DMS114 treated with DMSO at 0.1 percent for 48 hours (cell line): ENCODE results near the gene ZNF215.
"Not testable (repeated sequence)": the region's sequence is repeated elsewhere in the genome, so short reads cannot be mapped to it uniquely, and the experiment has no call there.

Source experiments
- DNase-seq: peaks from one replicate; lab custom pipeline; 2025; ENCODE audit not compliant: unreplicated experiment; lab: John Stamatoyannopoulos, UW

ZNF215 gene

DNA sequence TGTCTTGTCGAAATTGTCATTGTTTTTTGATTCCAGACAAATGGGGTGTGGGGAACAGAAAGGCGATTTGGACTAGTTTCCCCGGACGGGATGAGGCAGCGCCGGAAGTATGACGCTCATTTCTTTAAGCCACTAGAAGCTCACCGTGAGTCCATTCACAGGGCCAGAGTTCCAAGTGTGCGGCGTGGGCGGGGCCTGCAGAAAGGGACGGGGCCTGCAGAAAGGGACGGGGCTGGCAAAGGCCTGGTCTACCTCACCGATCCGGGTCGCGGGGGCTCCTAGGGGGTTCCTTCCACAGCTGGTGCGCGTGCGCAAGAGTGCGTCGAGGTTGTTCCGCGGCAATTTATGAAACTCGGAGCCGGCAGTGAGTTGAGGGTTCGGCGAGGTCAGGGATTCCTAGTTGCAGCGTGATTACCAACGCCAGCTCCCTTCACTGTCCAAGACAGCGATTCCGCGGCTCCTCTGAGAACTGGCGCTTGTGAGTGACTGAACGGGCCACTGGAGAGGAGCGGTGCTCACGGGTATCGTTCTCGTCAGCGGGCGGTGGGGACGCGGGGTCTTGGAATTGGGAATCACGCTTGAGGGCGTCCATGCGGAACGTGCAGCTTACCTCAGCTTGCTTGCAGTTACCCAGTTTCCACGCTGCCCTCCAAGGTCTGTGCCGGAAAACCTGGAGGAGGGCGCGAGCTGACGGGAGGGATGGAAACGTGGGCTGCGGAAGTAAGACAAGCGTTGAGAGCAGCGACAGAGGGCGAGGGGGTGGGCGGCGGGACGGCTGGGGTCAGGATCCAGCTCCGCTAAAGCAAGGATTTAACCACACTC, at the start of gene ZNF215:
Gene ZNF215, plus strand, starts transcription at position 219 of the 822 bp plus-strand sequence. CDS start 5,847 bp downstream, outside the sequence.
- DNase-seq, result peak; percentile 33

GRCh38 chr11:6876914-6877313, 49.3 kb upstream of the ZNF215 start:
- DNase-seq, result no peak

- no peak for DNase-seq
Observed at GRCh38 chr11:6882751-6883150, 43.5 kb upstream of the ZNF215 start.

DNA sequence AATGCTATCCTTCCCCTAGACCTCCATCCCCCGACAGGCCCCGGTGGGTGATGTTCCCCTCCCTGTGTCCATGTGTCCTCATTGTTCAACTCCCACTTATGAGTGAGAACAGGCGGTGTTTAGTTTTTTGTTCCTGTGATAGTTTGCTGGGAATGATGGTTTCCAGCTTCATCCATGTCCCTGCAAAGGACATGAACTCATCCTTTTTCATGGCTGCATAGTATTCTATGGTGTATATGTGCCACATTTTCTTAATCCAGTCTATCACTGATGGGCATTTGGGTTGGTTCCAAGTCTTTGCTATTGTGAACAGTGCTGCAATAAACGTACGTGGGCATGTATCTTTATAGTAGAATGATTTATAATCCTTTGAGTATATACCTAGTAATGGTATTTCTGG, 38.5 kb upstream of the ZNF215 start:
- DNase-seq, result not testable (repeated sequence)

- DNase-seq, result no peak
Observed at GRCh38 chr11:6888830-6889229, 37.4 kb upstream of the ZNF215 start.

GRCh38 chr11:6889835-6890234, 36.4 kb upstream of the ZNF215 start:
- no peak for DNase-seq

GRCh38 chr11:6892400-6892799, 33.8 kb upstream of the ZNF215 start, which contains the start of gene OR2D2:
OR2D2 (minus strand) TSS chr11:6892500; CDS start chr11:6892500, 0 bp downstream.
- DNase-seq, result no peak

DNA sequence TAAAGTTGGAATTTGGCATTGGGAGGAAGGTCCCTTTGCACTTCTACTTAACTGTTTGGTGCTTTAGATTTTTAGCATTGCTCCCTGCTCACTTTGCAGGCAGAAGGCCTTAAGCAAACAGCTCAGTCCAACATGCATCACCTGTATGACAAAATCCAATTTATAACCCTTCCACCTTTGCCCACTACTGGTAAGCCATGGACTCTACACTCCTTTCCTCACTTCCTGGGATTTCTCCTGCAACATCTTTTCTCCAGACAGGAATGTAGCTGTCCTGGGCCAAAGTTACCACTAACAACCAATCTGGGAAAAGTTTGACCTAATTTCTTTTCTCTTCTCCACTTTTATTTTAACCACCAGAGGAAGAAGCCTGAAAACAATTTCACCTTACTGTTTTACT, 32.1 kb upstream of the ZNF215 start:
- DNase-seq, result no peak

- no peak for DNase-seq
Observed at GRCh38 chr11:6895010-6895409, 31.2 kb upstream of the ZNF215 start.

GRCh38 chr11:6898911-6899310, 27.3 kb upstream of the ZNF215 start:
- DNase-seq, result no peak

GRCh38 chr11:6900327-6900999, 25.8 kb upstream of the ZNF215 start:
- no peak for DNase-seq

GRCh38 chr11:6904804-6905203, 21.4 kb upstream of the ZNF215 start:
- not testable (repeated sequence) for DNase-seq

- no peak for DNase-seq
Observed at GRCh38 chr11:6911378-6911777, 14.8 kb upstream of the ZNF215 start.

GRCh38 chr11:6911948-6912347, 14.3 kb upstream of the ZNF215 start:
- no peak for DNase-seq

DNA sequence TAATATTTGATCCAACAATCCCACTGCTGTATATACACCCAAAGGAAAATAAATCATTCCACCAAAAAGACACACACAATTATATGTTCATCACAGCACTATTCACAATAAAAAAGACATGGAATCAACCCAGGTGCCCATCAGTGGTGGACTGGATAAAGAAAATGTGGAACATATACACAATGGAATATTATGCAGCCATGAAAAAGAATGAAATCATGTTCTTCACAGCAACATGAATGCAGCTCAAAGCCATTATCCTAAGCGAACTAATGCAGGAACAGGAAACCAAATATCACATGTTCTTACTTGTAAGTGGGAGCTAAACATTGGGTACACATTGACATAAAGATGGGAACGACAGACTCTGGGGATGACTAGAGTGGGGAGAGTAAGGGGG, 6.5 kb upstream of the ZNF215 start:
- DNase-seq, result no peak

DNA sequence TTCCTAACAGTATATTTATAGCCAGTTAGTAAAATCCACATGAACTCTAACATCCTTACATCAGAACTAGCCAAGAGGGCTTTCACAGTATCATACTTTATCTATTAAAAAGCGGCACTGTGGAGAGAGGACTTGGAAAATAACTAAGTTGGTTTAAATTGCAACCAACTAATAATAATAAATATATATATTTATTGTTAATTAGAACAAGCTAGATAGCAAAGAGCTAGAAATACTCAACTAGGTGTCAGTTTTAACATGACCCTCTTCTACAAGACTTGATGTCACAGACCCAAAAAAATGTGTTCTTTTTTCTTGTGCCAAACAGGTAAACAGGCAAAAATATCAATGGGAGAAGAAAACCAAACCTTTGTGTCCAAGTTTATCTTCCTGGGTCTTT, 5.5 kb upstream of the ZNF215 start, which contains the start of gene OR2D3:
Gene OR2D3, plus strand, starts transcription at position 301 of the 400 bp plus-strand sequence. Its CDS starts 0 bp downstream, at position 301.
- DNase-seq, result no peak

- no peak for DNase-seq
Observed at GRCh38 chr11:6925007-6925577, 1.1 kb upstream of the ZNF215 start.

- DNase-seq, result no peak
Observed at GRCh38 chr11:6925636-6926207, 504 bp upstream of the ZNF215 start.

GRCh38 chr11:6927030-6927617, 898 bp downstream of the ZNF215 start:
- DNase-seq, result no peak

DNA sequence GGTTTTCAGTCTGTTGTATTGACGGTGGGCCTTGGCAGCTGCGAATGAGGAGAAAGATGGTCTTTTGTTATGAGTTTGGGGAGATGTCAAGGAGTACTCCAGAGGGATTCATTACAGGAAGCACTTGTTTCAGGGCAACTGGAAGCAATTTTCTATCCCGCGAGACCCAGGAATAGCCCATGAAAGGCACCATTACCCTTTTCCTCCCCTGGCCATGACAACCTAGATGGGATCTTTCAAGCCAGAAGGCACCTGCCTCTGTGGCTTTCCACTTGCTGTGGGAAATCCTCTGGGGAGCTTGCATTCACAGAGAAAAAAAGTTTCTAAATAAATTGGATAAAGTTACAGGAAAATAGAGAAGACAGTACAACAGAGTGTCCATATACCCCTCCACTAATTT, 2.7 kb downstream of the ZNF215 start:
- DNase-seq, result no peak

DNA sequence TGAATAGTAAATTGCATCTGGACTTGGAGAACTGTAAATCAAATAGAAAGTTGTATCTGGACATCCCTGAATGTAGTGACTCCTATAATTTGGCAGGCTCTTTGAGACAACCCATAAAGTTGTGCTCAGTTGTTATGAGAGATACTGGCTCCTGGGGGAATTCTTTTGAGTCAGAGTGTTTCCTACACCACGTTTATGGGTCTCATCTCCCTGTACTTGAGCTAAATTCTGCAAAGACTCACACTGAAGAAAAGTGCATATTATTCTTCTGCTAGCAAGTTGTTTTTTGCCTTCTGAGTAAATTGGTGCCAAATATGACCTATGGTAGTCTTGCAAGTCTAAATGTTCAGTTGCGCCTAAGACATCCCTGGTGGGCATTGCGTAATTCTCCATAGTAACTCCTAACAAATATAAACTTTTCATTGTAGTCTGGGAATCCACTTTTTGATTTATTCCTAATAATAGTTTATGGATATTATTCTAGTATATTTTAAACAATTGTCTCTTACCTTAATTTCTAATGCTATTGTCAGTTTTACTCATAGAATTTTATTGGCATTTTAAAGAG, 5.0 kb downstream of the ZNF215 start:
- DNase-seq, result no peak
